Liver (tissue), 9 donors: ENCODE results near the gene PKD1. TPM values are rescaled to one million over a fixed set of nuclear protein-coding genes. Genes with fewer than 3 reads are reported as not detected.

Source experiments
- DNase-seq: peaks from one replicate; pipeline ENCODE4 v3.0.0-alpha.2; 2017; ENCODE audit warnings: low spot score
- H3K27ac ChIP-seq, 2 donors: one replicate each; pipeline ENCODE4 v1.7.0; 2013; ENCODE audit warnings: inconsistent platforms in 2 of 2, low read length in 2 of 2, control low read depth in 1 of 2, low read depth in 1 of 2, mild to moderate bottlenecking in 1 of 2
- H3K27me3 ChIP-seq, 4 donors: one replicate each; pipeline versions ENCODE4 v1.6.1 to v1.7.0; 2013; ENCODE audit warnings: low read length in 3 of 4, inconsistent platforms in 1 of 4, mild to moderate bottlenecking in 1 of 4, moderate library complexity in 1 of 4; ENCODE audit not compliant: control insufficient read depth in 4 of 4, insufficient read depth in 4 of 4
- H3K36me3 ChIP-seq, 4 donors: one replicate each; pipeline versions ENCODE4 v1.6.1 to v1.7.0; 2013; ENCODE audit warnings: low read length in 3 of 4, mild to moderate bottlenecking in 3 of 4, low read depth in 1 of 4, moderate library complexity in 1 of 4; ENCODE audit not compliant: control insufficient read depth in 4 of 4, insufficient read depth in 3 of 4
- H3K4me1 ChIP-seq, 4 donors: one replicate each; pipeline versions ENCODE4 v1.6.1 to v1.7.0; 2013; ENCODE audit warnings: low read length in 3 of 4, mild to moderate bottlenecking in 3 of 4, moderate library complexity in 1 of 4; ENCODE audit not compliant: control insufficient read depth in 4 of 4, insufficient read depth in 4 of 4
- H3K4me3 ChIP-seq, 3 donors: one replicate each; pipeline versions ENCODE4 v1.6.1 to v1.7.0; 2013; ENCODE audit warnings: low read length in 3 of 3, control low read depth in 1 of 3, low read depth in 1 of 3, mild to moderate bottlenecking in 1 of 3
- H3K9ac ChIP-seq, 2 donors: one replicate each; pipeline ENCODE4 v1.7.0; 2013; ENCODE audit warnings: low read length in 2 of 2, mild to moderate bottlenecking in 2 of 2, moderate library complexity in 2 of 2, control low read depth in 1 of 2, low read depth in 1 of 2
- H3K9me3 ChIP-seq, 4 donors: one replicate each; pipeline versions ENCODE4 v1.6.1 to v1.7.0; 2013; ENCODE audit warnings: low read length in 3 of 4; ENCODE audit not compliant: control insufficient read depth in 4 of 4
- EGR1 ChIP-seq, 2 donors: IDR thresholded peaks; 2 replicates each; pipeline ENCODE4 v1.6.1; 2016 to 2018; ENCODE audit warnings: antibody characterized with exemption in 2 of 2, low read depth in 2 of 2
- HNF4A ChIP-seq, 2 donors: conservative IDR thresholded peaks; 2 replicates each; pipeline ENCODE4 v1.6.1; 2016; ENCODE audit warnings: antibody characterized with exemption in 2 of 2, mild to moderate bottlenecking in 2 of 2
- JUND ChIP-seq, 2 donors: IDR thresholded peaks; 2 replicates each; pipeline ENCODE4 v1.6.1; 2016; ENCODE audit warnings: antibody characterized with exemption in 2 of 2
- RAD21 ChIP-seq, 2 donors: IDR thresholded peaks; 2 replicates each; pipeline ENCODE4 v1.6.1; 2016; ENCODE audit warnings: antibody characterized with exemption in 2 of 2, mild to moderate bottlenecking in 2 of 2
- RXRA ChIP-seq, 2 donors: IDR thresholded peaks; 2 replicates each; pipeline ENCODE4 v1.6.1; 2017 to 2018; ENCODE audit warnings: antibody characterized with exemption in 2 of 2, mild to moderate bottlenecking in 1 of 2
- TAF1 ChIP-seq: conservative IDR thresholded peaks from 2 replicates; pipeline ENCODE4 v1.6.1; 2016; ENCODE audit warnings: antibody characterized with exemption, mild to moderate bottlenecking
- WGBS: extraction: QIAGEN DNeasy Blood & Tissue Kit; methylation state at CpG from one replicate; pipeline ENCODE4 v1.1.7; 2013; 5-methylcytosine and 5-hydroxymethylcytosine counted together
- polyA plus RNA-seq, 2 donors: library from polyadenylated mRNA; stranded (reverse) in 1 of 2; unstranded in 1 of 2; fragments of 200-250 nt in 1 of 2; fragments of >200 nt in 1 of 2; fragmentation: Nextera tagmentation in 1 of 2; extraction: Ambion mirVana in 1 of 2; gene quantifications; one replicate each; pipeline versions ENCODE4 v1.2.1 to v1.2.3, GENCODE V29; 2013 to 2015
- total RNA-seq, 2 donors: library from RNA; depleted of rRNA; stranded (reverse); fragments of >200 nt; gene quantifications; one replicate each; pipeline ENCODE4 v1.2.3, GENCODE V29; 2014
- TF ChIP-seq, protein P1 (sequence below): IDR thresholded peaks from 2 replicates; pipeline ENCODE4 v1.6.1; 2016; ENCODE audit warnings: antibody characterized with exemption, mild to moderate bottlenecking
- donor health status: healthy.
- donor health status: healthy.
- donor health status: healthy.
- donor health status: healthy.
- donor health status: healthy.

PKD1 gene
- total and polyA plus RNA-seq, 4 donors, result 8.0 to 58.4 (median 25.6) TPM

DNA sequence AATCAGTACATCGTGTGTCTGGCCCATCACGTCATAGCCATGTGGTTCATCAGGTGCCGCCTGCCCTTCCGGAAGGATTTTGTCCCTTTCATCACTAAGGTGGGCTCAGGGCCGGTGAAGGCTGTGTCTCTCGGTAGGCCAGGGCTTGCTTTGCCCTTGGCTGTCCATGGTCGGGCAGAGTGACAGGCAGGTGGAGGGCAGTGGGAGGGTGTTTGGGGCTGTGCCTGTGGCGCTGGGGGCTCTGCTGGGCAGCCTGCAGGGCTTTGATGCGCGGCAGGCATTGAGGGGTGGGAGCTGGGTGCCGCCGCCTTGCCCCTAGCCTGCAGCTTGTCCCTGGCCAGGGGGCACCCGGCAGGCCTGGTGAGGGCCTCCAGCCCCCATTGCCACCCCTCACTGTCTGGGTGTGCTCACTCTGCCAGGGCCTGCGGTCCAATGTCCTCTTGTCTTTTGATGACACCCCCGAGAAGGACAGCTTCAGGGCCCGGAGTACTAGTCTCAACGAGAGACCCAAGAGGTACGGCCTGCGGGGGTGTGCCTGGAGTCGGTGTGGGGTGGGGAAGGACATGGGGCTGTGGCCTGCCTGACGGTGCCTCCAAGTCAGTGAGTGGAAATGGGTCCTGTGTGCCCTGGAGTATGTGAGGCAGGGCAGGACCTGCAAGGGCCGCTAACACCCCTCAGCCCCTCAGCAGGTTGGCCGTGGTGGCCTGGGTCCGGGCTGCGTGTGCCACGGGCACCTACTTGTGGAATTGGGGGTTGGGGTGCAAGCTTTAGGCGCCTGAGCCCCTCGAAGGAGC is 59.4 kb downstream of the PKD1 start (continued):
- TF ChIP-seq, protein P1, sequence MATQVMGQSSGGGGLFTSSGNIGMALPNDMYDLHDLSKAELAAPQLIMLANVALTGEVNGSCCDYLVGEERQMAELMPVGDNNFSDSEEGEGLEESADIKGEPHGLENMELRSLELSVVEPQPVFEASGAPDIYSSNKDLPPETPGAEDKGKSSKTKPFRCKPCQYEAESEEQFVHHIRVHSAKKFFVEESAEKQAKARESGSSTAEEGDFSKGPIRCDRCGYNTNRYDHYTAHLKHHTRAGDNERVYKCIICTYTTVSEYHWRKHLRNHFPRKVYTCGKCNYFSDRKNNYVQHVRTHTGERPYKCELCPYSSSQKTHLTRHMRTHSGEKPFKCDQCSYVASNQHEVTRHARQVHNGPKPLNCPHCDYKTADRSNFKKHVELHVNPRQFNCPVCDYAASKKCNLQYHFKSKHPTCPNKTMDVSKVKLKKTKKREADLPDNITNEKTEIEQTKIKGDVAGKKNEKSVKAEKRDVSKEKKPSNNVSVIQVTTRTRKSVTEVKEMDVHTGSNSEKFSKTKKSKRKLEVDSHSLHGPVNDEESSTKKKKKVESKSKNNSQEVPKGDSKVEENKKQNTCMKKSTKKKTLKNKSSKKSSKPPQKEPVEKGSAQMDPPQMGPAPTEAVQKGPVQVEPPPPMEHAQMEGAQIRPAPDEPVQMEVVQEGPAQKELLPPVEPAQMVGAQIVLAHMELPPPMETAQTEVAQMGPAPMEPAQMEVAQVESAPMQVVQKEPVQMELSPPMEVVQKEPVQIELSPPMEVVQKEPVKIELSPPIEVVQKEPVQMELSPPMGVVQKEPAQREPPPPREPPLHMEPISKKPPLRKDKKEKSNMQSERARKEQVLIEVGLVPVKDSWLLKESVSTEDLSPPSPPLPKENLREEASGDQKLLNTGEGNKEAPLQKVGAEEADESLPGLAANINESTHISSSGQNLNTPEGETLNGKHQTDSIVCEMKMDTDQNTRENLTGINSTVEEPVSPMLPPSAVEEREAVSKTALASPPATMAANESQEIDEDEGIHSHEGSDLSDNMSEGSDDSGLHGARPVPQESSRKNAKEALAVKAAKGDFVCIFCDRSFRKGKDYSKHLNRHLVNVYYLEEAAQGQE, result no peak
- TF ChIP-seq TAF1, result no peak

DNA sequence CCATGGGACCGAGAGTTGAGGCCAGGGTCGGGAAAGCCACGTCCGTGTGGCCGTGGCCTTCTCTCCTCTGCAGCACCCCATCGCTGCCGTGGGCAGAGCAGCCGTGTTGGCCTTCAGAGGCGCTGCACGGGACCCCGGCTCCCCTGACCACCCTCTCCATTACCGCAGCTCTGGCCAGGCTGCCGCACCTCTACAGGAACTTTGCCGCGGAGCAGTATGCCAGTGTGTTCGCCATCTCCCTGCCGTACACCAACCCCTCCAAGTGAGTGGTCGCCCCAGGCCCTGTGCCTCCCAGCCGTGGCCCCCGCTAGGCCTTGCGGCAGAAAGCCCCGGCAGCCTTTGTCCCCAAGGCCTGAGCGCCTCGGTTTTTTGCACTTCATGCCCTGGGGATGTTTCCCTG is 60.1 kb downstream of the PKD1 start:
- Histone ChIP-seq H3K27ac (no peak overlapping the region), H3K9me3 (no peaks in the 10 kb centered on the region), H3K27me3 (no peaks in the 10 kb centered on the region), H3K4me3 (no peak overlapping the region), H3K36me3 (peaks cover 7 to 67% (median 21%) of the 10 kb centered on the region in 4 donors), H3K4me1 (no peaks in the 10 kb centered on the region), H3K9ac (no peak overlapping the region)
- WGBS, result 96% methylated on average over 24 of the region's 24 CpGs
- TF ChIP-seq, protein P1, result no peak
- TF ChIP-seq EGR1 (IDR thresholded peaks at IDR 0.05; ENCODE audit: low read depth in 2 of 2), result no peak
- DNase-seq, result no peak

DNA sequence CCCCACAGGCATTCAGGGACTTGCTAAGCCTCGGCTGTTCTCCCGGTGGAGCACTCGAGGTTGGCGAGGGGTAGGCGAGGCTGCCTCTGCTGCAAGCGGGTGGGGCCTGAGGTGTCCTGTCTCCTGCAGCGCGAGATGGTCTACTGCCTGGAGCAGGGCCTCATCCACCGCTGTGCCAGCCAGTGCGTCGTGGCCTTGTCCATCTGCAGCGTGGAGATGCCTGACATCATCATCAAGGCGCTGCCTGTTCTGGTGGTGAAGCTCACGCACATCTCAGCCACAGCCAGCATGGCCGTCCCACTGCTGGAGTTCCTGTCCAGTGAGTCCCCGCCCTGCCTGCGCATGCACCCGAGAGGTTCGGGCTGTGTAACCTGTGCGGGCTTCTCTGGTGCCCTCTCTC is 61.6 kb downstream of the PKD1 start:
- H3K27ac ChIP-seq, result no peak overlapping the region
- no peak overlapping the region for H3K4me3 ChIP-seq
- no peak for TF ChIP-seq RXRA (IDR thresholded peaks at IDR 0.05)
- TF ChIP-seq HNF4A (conservative IDR thresholded peaks at IDR 0.05), result no peak
- TF ChIP-seq, protein P1, result no peak
- no peak for TF ChIP-seq TAF1
- no peak for TF ChIP-seq JUND (IDR thresholded peaks at IDR 0.05)
- no peak for TF ChIP-seq RAD21 (IDR thresholded peaks at IDR 0.05)
- DNase-seq, result no peak
- H3K9ac ChIP-seq, result no peak overlapping the region
- 97% methylated on average over 20 of the region's 20 CpGs for WGBS
- H3K4me1 ChIP-seq, result no peaks in the 10 kb centered on the region
- no peaks in the 10 kb centered on the region for H3K27me3 ChIP-seq
- peaks cover 13 to 68% (median 22%) of the 10 kb centered on the region in 4 donors for H3K36me3 ChIP-seq
- H3K9me3 ChIP-seq, result no peaks in the 10 kb centered on the region
